Mucosa of stomach (tissue), 1 donor: Measurements from ENCODE around the gene YPEL3.
A peak's percentile ranks its signal among the peaks of the same experiment; 100 is the strongest.
"Not testable (repeated sequence)": the region's sequence is repeated elsewhere in the genome, so short reads cannot be mapped to it uniquely, and the experiment has no call there.

Source experiments
- H3K27me3 ChIP-seq: one replicate; pipeline ENCODE4 v1.7.0; 2013; ENCODE audit warnings: mild to moderate bottlenecking, low read length; ENCODE audit not compliant: control insufficient read depth, insufficient read depth
- H3K36me3 ChIP-seq: one replicate; pipeline ENCODE4 v1.7.0; 2013; ENCODE audit warnings: low read length; ENCODE audit not compliant: control insufficient read depth, insufficient read depth
- H3K4me1 ChIP-seq: one replicate; pipeline ENCODE4 v1.7.0; 2013; ENCODE audit warnings: mild to moderate bottlenecking, low read length; ENCODE audit not compliant: control insufficient read depth, insufficient read depth
- H3K4me3 ChIP-seq: one replicate; pipeline ENCODE4 v1.7.0; 2013; ENCODE audit warnings: low read length
- H3K9ac ChIP-seq: one replicate; pipeline ENCODE4 v1.7.0; 2013; ENCODE audit warnings: mild to moderate bottlenecking, low read length, moderate library complexity
- H3K9me3 ChIP-seq: one replicate; pipeline ENCODE4 v1.7.0; 2013; ENCODE audit warnings: mild to moderate bottlenecking, low read length, moderate library complexity; ENCODE audit not compliant: control insufficient read depth
- donor health status: Pancreatic carcinoma.

Gene YPEL3

DNA sequence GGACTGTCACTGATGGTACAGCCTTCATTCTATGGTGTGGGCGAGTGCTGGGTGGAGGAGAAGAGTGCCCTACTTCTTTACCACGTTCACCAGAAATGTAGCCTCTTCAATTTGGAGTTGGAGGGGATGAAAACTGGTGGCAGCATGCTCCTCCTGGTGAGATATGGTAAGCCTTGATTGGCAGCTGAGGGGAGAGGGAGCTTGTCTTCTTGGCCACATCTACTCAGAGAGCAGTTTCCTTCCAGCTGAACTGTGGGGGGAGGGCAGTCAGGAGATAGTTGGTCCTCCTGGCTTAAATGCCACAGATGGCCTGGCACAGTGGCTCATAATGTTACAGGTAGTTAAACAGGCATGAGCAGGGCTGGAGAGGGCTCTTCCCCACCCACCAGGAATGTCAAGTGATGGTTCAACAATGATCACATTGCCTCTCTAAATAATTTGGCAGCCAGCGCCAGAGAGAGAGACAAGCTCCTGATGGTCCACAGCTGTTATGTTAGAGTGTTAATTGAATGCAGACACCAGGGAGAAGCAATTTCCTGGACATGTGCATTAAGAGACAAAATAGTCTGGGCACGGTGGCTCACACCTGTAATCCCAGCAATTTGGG, 36.0 kb upstream of the YPEL3 start:
- no peaks in the 10 kb centered on the region for H3K36me3 ChIP-seq
- no peaks in the 10 kb centered on the region for H3K4me1 ChIP-seq
- H3K9me3 ChIP-seq: no peaks in the 10 kb centered on the region
- no peaks in the 10 kb centered on the region for H3K27me3 ChIP-seq
- H3K4me3 ChIP-seq: no peak overlapping the region
- no peak overlapping the region for H3K9ac ChIP-seq

DNA sequence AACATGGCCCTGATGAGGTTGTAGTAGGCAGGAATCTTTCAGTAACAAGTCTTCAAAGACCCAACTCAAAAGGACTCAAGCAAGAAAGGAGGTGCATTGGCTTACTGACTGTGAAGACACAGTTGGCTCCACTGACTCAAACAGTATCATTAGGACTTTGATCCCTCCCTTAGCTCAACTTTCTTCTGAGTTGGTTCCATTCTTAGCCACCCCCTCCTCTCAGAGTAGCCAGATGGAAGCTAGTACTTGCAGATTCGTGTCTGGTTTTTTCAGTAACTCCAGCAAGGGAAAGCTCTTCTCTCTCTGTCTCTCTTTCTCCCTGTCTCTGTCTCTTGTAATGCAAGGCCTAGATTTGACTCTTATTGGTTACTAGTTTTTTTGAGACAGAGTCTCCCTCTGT, 32.0 kb upstream of the YPEL3 start:
- Histone ChIP-seq H3K27me3 (no peaks in the 10 kb centered on the region), H3K4me1 (peaks cover 13% of the 10 kb centered on the region), H3K36me3 (no peaks in the 10 kb centered on the region), H3K4me3 (no peak overlapping the region), H3K9ac (no peak overlapping the region), H3K9me3 (no peaks in the 10 kb centered on the region)

DNA sequence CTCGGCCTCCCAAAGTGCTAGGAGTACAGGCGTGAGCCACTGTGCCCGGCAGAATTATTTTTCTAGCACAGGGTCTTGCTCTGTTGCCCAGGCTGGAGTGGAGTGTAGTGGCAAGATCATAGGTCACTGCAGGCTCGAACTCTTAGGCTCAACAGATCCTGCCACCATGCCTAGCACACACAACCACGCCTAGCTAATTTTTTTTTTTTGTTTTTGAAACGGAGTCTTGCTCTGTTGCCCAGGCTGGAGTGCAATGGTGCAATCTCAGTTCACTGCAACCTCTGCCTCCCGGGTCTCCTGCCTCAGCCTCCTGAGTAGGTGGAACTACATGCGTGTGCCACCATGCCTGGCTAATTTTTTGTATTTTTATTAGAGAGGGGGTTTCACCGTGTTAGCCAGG, 29.7 kb upstream of the YPEL3 start:
- H3K9me3 ChIP-seq, H3K9ac ChIP-seq, H3K36me3 ChIP-seq, H3K27me3 ChIP-seq, H3K4me3 ChIP-seq: not testable (repeated sequence)
- peaks cover 31% of the 10 kb centered on the region for H3K4me1 ChIP-seq

DNA sequence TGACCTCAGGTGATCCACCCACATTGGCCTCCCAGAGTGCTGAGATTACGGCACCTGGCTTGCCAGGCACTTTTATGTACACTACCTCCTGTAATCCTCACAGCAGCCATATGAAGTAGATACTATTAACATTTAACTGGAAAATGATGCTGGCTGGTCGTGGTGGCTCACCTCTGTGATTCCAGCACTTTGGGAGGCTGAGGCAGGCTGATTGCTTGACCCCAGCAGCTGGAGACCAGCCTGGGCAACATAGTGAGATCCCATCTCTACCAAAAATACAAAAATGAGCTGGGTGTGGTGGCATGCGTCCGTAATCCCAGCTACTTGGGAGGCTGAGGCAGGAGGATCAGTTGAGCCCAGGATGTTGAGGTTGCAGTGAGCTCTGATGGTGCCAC, 29.0 kb upstream of the YPEL3 start:
- H3K9me3 ChIP-seq: no peaks in the 10 kb centered on the region

DNA sequence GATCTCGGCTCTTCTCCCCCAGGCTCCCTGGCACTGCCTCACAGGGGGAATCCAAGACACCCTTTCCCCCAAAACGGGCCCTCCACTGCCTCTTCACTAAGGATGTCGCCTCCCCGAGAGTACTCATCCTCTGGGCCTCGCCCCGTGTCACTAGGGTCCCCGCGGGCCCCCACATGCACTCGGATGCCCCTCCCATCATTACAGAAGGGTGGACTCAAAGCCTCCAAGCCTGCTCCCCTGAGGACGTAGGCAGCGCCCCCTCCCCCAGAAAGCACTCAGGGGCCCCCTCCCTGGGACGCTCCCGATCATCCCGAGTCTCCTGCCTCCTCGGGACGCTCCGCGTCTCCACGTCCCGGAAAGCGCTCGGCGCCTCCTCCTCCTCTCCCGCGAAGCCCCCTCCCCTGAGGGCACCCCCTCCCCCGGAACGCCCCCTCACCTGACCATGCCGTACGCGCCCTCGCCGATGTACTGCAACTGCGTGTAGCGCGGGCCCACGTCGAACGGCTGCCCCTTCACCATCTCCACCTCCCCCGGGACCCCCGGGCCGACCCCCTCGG, 26.7 kb upstream of the YPEL3 start:
- no peaks in the 10 kb centered on the region for H3K27me3 ChIP-seq
- H3K4me3 ChIP-seq: peak overlapping the region; percentile 95
- H3K9ac ChIP-seq: peak overlapping the region; percentile 96
- H3K36me3 ChIP-seq: peaks cover 8% of the 10 kb centered on the region
- H3K9me3 ChIP-seq: no peaks in the 10 kb centered on the region
- peaks cover 58% of the 10 kb centered on the region for H3K4me1 ChIP-seq

More for the DNA sequence above, 29.0 kb upstream of the YPEL3 start:
- peaks cover 3% of the 10 kb centered on the region for H3K36me3 ChIP-seq
- no peak overlapping the region for H3K4me3 ChIP-seq
- H3K27me3 ChIP-seq: no peaks in the 10 kb centered on the region
- H3K9ac ChIP-seq: no peak overlapping the region
- peaks cover 36% of the 10 kb centered on the region for H3K4me1 ChIP-seq

DNA sequence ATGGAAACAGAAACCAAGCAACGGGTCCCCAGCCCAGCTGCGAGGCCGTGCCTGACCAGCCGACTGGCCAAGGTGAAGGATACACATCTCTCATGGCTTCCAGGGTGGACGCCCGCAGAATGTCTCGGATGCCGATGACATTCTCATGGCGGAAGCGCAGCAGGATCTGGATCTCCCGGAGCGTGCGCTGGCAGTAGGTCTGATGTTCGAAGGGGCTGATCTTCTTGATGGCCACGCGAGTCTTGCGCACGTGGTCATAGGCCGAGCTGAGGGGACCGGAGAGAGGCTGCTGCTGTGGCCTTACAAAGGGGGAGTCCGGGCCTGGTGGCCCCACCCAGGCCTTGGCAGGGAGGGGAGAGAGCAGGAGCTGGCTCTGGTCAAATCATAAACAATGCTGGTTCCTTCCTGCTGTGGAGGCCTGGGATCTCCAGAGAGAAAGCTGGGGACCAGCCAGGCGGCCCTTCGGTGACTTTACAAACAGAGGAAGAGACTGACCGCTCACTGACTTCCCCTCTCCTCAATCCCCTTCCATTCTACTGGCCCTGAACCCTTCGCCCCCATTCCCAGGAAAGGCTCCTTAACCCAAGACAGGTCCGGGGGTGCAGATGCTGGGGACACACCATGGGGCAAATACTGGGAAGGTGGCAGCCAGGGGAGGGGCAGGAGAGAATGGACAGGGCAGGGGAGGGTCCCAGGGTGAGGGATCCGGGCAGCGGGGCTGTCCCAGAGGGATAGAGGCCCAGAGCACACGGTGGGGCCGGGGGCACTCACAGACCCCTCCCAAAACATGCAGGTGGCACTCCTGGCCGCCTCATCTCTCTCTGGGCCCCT, 25.9 kb upstream of the YPEL3 start:
- H3K36me3 ChIP-seq: peaks cover 15% of the 10 kb centered on the region
- H3K4me1 ChIP-seq: peaks cover 65% of the 10 kb centered on the region
- H3K9ac ChIP-seq: peak overlapping the region; percentile 96

DNA sequence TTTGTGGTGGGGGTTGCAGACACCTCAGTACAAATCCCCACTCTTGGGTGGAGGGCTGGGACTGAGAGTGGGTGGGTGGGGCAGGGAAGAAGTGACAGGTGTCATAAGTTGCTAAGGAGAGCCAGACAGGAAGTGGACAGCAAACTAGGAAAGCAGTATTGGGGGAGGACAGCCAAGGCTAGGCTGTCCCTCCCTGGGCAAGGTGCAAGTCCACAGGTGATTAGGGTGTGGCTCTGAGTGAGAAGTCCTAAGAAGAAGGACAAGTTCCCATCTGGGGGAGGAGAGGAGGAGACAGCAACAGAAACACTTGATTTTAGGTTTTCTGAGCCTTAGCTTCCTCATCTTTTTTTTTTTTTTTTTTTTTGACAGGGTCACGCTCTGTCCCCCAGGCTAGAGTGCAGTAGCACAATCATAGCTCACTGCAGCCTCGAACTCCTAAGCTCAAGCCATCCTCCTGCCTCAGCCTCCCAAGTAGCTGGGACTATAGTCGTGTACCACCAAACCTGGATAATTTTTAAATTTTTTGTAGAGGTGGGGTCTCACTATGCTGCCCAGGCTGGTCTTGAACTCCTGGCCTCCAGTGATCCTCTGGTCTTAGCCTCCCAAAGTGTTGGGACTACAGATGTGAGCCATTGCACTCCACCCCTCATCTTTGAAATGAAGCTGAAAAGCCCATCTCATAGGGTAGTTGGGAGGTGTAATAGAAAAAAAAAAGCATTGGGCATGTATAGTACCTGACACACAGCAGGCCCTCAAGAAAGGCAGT, 24.5 kb upstream of the YPEL3 start:
- H3K4me3 ChIP-seq: no peak overlapping the region

More for the DNA sequence above, 25.9 kb upstream of the YPEL3 start:
- Histone ChIP-seq H3K4me3 (peak overlapping the region; percentile 95), H3K27me3 (no peaks in the 10 kb centered on the region), H3K9me3 (no peaks in the 10 kb centered on the region)

DNA sequence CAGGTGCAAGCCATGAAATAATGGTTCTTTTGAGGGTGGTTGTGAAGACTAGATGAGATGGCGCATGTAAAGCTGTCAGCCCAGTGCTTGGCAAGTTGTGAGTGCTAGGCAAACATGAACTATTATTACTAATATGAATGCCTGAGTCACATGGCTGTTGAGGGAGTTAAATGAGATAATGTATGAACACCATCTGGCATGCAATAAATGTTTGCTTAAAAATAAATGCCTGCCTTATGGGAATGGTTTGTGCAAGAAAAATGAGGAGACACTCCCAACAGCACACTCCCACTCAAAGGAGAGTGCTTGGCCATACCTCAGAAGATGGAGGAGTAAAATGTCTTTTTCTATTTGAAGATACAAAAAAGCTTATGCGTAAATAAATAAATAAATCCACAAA, 23.4 kb upstream of the YPEL3 start:
- Histone ChIP-seq H3K4me1 (peaks cover 88% of the 10 kb centered on the region), H3K36me3 (peaks cover 20% of the 10 kb centered on the region), H3K9ac (no peak overlapping the region), H3K9me3 (no peaks in the 10 kb centered on the region), H3K4me3 (no peak overlapping the region), H3K27me3 (no peaks in the 10 kb centered on the region)

More for the DNA sequence above, 24.5 kb upstream of the YPEL3 start:
- peaks cover 79% of the 10 kb centered on the region for H3K4me1 ChIP-seq
- H3K36me3 ChIP-seq: peaks cover 20% of the 10 kb centered on the region
- H3K27me3 ChIP-seq: no peaks in the 10 kb centered on the region
- no peaks in the 10 kb centered on the region for H3K9me3 ChIP-seq
- peak overlapping the region; percentile 4 for H3K9ac ChIP-seq

DNA sequence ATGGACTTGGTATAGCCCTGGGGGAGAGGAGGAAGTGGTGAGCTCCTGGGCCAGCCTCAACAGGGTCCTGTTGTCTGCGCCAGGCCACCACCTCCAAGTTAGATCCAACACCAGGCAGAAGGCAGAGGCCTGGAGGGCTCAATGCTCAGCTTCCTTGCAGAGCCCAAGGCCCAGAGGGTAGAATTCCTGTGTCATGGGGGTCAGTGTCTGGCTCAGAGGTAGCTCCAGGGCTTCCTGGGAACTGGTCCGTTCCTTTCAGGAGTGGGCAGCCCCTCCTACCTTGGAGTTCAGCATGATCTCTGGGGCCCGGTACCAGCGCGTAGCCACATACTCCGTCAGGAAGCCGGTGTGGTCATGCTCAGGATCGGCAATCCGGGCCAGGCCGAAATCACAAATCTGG, 21.8 kb upstream of the YPEL3 start:
- Histone ChIP-seq H3K27me3 (no peaks in the 10 kb centered on the region), H3K4me3 (no peak overlapping the region), H3K4me1 (peaks cover 93% of the 10 kb centered on the region), H3K36me3 (peaks cover 20% of the 10 kb centered on the region), H3K9me3 (no peaks in the 10 kb centered on the region), H3K9ac (no peak overlapping the region)

DNA sequence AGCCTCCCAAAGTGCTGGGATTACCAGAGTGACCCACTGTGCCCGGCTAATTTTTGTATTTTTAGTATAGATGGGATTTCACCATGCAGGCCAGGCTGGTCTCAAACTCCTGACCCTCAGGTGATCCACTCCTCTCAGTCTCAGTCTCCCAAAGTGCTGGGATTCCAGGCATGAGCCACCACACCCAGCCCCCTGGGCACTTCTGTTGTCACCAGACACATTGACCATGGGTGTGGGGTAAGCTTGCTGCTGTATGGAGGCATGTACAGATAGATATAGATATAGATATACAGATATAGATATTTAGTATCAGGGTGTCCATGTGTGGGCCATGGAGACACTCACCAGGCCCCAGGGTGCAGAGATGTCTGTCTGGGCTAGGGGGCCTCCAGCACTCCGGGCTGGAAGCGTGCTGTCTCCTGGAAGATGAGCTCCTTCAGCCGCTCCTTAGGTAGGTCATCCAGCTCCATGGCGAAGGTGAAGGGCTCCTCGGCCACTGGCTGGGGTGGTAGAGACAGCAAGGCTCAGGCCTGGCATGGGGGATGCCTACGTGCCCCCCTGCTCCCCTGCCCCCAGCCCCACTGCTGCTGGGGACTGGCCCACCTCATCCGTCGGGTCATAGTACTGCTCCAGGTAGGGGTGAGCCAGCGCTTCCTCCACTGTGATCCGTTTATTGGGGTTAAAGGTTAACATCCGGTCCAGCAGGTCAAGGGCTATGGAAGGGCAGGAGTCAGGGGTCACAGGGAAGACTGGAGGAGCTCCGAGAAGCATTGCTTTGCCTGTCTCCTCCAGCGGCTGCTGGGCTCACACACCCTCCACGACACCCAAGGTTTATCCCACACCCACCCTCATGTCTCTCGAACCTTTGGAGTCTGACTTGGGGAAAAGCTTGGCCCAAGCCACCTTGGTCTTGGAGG, 20.5 kb upstream of the YPEL3 start:
- H3K4me3 ChIP-seq: no peak overlapping the region

DNA sequence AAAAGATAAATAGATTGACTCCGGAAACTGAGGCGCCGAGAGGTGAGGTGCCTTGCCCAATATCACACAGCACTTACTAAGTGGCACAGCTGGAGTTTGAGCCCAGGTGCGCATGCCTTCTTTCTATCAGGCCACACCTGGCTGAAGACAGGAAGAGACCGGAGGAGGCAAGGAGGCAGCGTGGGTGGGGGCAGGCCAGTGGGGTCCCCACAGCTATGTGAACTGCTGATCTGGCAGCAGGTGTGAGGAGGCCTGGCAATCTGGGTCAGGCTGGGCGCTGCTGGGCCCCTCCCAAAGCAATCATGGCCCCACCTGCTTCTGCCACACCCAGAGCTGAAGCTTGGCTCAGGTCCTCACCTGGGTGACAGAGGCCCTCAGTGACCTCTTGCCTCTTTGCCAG, 19.2 kb upstream of the YPEL3 start:
- H3K4me3 ChIP-seq: no peak overlapping the region
- peaks cover 79% of the 10 kb centered on the region for H3K4me1 ChIP-seq
- H3K9me3 ChIP-seq: no peaks in the 10 kb centered on the region
- no peak overlapping the region for H3K9ac ChIP-seq
- H3K36me3 ChIP-seq: peaks cover 24% of the 10 kb centered on the region
- H3K27me3 ChIP-seq: no peaks in the 10 kb centered on the region

More for the DNA sequence above, 20.5 kb upstream of the YPEL3 start:
- Histone ChIP-seq H3K9me3 (no peaks in the 10 kb centered on the region), H3K4me1 (peaks cover 89% of the 10 kb centered on the region), H3K27me3 (no peaks in the 10 kb centered on the region), H3K9ac (no peak overlapping the region), H3K36me3 (peaks cover 27% of the 10 kb centered on the region)
